ENCODE data around the gene RUNX3. TPM values are rescaled to one million over a fixed set of nuclear protein-coding genes. Genes with fewer than 3 reads are reported as not detected.

The RUNX3 gene
- total RNA-seq, 6 experiments from 2014 or later, result 0.46 to 3.1 (median 0.84) TPM

DNA sequence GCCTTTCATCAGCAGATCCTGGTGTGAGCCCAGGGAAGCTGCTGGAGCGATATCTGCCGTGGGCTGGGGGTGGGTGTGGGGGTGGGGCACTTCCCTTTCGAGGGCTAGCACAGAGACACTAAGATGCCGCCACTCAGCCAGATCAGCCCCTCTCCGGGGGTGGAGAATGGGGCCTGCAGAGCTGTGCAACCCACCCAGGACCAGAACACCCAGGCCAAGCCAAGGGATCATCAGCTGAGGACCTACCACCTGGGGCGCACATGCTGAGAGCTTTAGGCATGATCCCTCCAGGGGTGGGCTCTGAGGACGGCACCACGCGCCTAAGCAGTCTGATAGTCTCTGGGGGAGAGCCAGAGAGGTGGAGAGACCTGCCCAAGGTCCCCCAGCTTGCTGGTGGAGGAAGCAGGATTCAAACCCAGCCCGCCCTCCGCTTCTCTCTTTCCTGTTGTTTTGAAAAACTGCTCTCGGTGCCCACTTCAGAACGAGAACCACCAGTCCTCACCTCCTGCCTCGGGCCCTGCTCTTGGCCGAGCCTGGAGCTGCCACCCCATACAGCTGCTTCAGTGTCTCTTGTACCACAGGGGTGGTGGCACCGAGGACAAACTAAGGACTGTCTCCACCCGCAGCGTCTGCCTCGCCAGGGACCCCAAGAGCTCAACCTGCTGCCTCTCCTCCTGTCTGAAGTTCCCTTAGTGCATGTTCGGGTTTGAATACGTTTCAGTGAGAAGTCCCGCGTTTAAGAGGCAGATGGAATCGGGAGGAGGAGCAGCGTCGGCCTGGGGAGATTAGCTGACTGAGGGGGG is 39.7 kb upstream of the RUNX3 start:
- ATAC-seq (no peak), DNase-seq (peak in 1 of 3 donors; percentile 42)
- TF ChIP-seq, protein P1, sequence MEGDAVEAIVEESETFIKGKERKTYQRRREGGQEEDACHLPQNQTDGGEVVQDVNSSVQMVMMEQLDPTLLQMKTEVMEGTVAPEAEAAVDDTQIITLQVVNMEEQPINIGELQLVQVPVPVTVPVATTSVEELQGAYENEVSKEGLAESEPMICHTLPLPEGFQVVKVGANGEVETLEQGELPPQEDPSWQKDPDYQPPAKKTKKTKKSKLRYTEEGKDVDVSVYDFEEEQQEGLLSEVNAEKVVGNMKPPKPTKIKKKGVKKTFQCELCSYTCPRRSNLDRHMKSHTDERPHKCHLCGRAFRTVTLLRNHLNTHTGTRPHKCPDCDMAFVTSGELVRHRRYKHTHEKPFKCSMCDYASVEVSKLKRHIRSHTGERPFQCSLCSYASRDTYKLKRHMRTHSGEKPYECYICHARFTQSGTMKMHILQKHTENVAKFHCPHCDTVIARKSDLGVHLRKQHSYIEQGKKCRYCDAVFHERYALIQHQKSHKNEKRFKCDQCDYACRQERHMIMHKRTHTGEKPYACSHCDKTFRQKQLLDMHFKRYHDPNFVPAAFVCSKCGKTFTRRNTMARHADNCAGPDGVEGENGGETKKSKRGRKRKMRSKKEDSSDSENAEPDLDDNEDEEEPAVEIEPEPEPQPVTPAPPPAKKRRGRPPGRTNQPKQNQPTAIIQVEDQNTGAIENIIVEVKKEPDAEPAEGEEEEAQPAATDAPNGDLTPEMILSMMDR (IDR thresholded peaks at IDR 0.05), result no peak
- TF ChIP-seq POLR2A (IDR thresholded peaks at IDR 0.05), result no peak
- H3K4me3 ChIP-seq, result no peak overlapping the region
- no peaks in the 10 kb centered on the region for H3K27me3 ChIP-seq
- intact Hi-C loops (cut with DNase I), result no loop called here
- H3K4me1 ChIP-seq, result no peaks in the 10 kb centered on the region
- no peaks in the 10 kb centered on the region for H3K36me3 ChIP-seq
- WGBS (ENCODE audit: insufficient coverage, low coverage, low lambda C conversion rate, missing lambda C conversion rate), result 20% methylated on average over 1 of the region's 26 CpGs
- H3K9me3 ChIP-seq, result no peaks in the 10 kb centered on the region
- H3K27ac ChIP-seq, result no peak overlapping the region

GRCh38 chr1:24968941-24969585 is 39.0 kb upstream of the RUNX3 start:
- Histone ChIP-seq H3K4me1 (no peaks in the 10 kb centered on the region), H3K9me3 (no peaks in the 10 kb centered on the region), H3K27ac (no peak overlapping the region), H3K36me3 (no peaks in the 10 kb centered on the region), H3K4me3 (no peak overlapping the region), H3K27me3 (no peaks in the 10 kb centered on the region)
- intact Hi-C loops (cut with DNase I), result no loop called here
- no peak for TF ChIP-seq POLR2A (IDR thresholded peaks at IDR 0.05)
- TF ChIP-seq, protein P1 (IDR thresholded peaks at IDR 0.05), result no peak
- 29% methylated on average over 8 of the region's 14 CpGs for WGBS (ENCODE audit: insufficient coverage, low coverage, low lambda C conversion rate, missing lambda C conversion rate)
- DNase-seq, result peak in 1 of 3 donors; percentile 20
- ATAC-seq, result no peak

- Histone ChIP-seq H3K27ac (no peak overlapping the region), H3K4me1 (no peaks in the 10 kb centered on the region), H3K4me3 (no peak overlapping the region), H3K27me3 (no peaks in the 10 kb centered on the region), H3K9me3 (no peaks in the 10 kb centered on the region), H3K36me3 (no peaks in the 10 kb centered on the region)
- DNase-seq, result no peak
- WGBS (ENCODE audit: insufficient coverage, low coverage, low lambda C conversion rate, missing lambda C conversion rate), result 59% methylated on average over 6 of the region's 6 CpGs
- intact Hi-C loops (cut with DNase I), result no loop called here
- TF ChIP-seq POLR2A (IDR thresholded peaks at IDR 0.05), result no peak
- TF ChIP-seq, protein P1 (IDR thresholded peaks at IDR 0.05), result no peak
- ATAC-seq, result no peak
Observed at GRCh38 chr1:24967962-24968361, 37.9 kb upstream of the RUNX3 start.

DNA sequence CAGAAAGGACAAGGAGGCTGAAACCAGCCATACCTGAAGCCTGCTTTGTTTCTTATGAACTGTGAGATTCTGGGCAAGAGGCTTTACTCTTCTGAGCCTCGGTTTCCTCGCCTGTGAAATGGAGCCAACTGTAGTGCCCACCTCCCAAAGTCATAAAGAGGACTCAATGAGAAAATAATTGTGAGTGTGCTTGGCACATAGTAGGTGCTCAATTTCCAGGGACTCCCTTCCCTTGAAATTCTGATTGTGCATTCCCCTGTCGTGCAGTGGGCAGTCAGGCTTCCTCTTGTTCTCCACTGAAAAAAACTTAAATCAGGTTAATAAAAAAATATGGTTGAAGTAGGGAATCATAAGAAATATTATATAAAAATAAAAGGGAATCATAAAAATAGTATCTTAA is 37.5 kb upstream of the RUNX3 start:
- no peaks in the 10 kb centered on the region for H3K9me3 ChIP-seq
- no peak overlapping the region for H3K4me3 ChIP-seq
- intact Hi-C loops (cut with DNase I), result no loop called here
- H3K4me1 ChIP-seq, result no peaks in the 10 kb centered on the region
- WGBS (ENCODE audit: insufficient coverage, low coverage, low lambda C conversion rate, missing lambda C conversion rate), result 38% methylated on average over 2 of the region's 3 CpGs
- ATAC-seq, result no peak
- TF ChIP-seq POLR2A (IDR thresholded peaks at IDR 0.05), result no peak
- TF ChIP-seq, protein P1 (IDR thresholded peaks at IDR 0.05), result no peak
- H3K27me3 ChIP-seq, result no peaks in the 10 kb centered on the region
- H3K36me3 ChIP-seq, result no peaks in the 10 kb centered on the region
- no peak for DNase-seq
- no peak overlapping the region for H3K27ac ChIP-seq
